Tibial nerve (tissue), 3 donors: ENCODE measurements around the gene WDR5B.

Source experiments
- EP300 ChIP-seq, 2 donors: sonication (generic); formaldehyde crosslinking; IDR thresholded peaks; one replicate each; pipeline ENCODE4 v1.6.1; 2017; ENCODE audit warnings: antibody characterized with exemption in 2 of 2, mild to moderate bottlenecking in 1 of 2
- POLR2A ChIP-seq, 2 donors: fragments of 450-650 bp; IDR thresholded peaks; one replicate each; pipeline ENCODE4 v1.6.1; 2017; ENCODE audit warnings: antibody characterized with exemption in 2 of 2, mild to moderate bottlenecking in 2 of 2, moderate library complexity in 2 of 2

DNA sequence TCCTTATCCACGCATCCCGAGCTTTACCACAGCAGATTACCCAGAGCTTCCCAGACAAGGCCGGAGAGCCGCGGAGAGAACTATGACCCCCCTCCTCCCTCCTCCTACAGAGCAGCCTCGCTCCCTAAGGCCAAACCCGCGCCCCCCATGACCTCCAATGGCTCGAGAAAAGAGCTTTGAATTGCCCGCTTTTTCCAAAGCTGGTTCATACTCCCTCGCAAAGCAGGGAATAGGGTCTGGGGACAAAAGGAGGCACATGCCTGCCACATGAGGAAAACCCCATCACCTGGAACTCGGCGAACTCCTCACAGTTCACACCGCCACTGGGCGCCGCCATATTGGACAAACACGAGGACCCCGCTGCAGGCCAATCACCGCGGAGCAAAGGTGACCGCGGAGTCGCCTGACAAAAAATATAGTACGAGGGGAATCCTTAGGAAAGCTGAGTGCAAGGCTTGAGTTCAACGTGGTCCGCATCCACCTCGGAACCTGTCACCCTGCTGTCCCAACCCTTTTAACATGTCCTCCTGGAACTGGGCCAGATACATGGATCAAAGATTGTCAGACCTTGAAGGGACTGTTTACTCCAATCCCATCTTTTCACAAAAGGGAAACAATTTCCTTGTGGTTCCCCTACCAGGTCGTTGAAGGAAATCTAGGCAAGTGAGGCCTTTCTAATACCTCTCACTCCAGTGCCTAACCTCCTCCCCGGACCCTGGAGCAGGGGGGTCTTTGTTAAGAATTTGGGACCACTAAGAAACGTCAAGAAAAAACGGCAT is 32.8 kb downstream of the WDR5B start, which contains the start of gene MIX23:
- TF ChIP-seq POLR2A (IDR thresholded peaks at IDR 0.05) (peak in 1 of 2 donors; percentile 46), EP300 (IDR thresholded peaks at IDR 0.05) (peak in 1 of 2 donors; percentile 80)
